SK-N-MC (cell line): ENCODE results near the gene FADS3.

Experiments
- DNase-seq: peaks from one replicate; pipeline ENCODE4 v3.0.0-alpha.2; 2011; ENCODE audit warnings: low read depth, low spot score
- H3K27ac ChIP-seq: fragments of 200-600 bp; sonication (generic); 2 replicates; pipeline ENCODE4 v1.5.1; 2016; ENCODE audit warnings: mixed run types
- H3K36me3 ChIP-seq: fragments of 200-600 bp; sonication (generic); 2 replicates; pipeline ENCODE4 v1.6.1; 2017; ENCODE audit warnings: antibody characterized with exemption, low read length, mixed read lengths; ENCODE audit not compliant: insufficient read depth
- H3K4me3 ChIP-seq: fragments of 200-600 bp; sonication (generic); 2 replicates; pipeline ENCODE4 v1.5.1; 2016
- H3K9ac ChIP-seq: fragments of 200-600 bp; sonication (generic); 2 replicates; pipeline ENCODE4 v1.8.0; 2017; ENCODE audit warnings: mixed run types, mixed read lengths; ENCODE audit not compliant: insufficient read length
- H3K9me3 ChIP-seq: fragments of 200-600 bp; sonication (generic); 2 replicates; pipeline ENCODE4 v1.6.1; 2017; ENCODE audit warnings: low read depth, mild to moderate bottlenecking, antibody characterized with exemption, low read length, moderate library complexity, mixed read lengths
- EZH2 ChIP-seq: fragments of 200-600 bp; sonication (generic); IDR thresholded peaks from one replicate; pipeline ENCODE4 v1.6.1; 2017; ENCODE audit warnings: antibody characterized with exemption
- FOXP2 ChIP-seq: optimal IDR thresholded peaks from 2 replicates; pipeline ENCODE3; 2011; ENCODE audit warnings: mild to moderate bottlenecking, moderate library complexity; ENCODE audit not compliant: insufficient read depth; ENCODE audit errors: extremely low read length, control extremely low read depth
- POLR2AphosphoS5 ChIP-seq: IDR thresholded peaks from 2 replicates; pipeline ENCODE4 v1.6.1; 2012; ENCODE audit warnings: mild to moderate bottlenecking, low read depth, low read length, borderline replicate concordance

The FADS3 gene

GRCh38 chr11:61854206-61854895 lies 37.0 kb downstream of the FADS3 start:
- no peak for TF ChIP-seq FOXP2
- no peak for TF ChIP-seq POLR2AphosphoS5
- TF ChIP-seq EZH2 = no peak
- H3K4me3 ChIP-seq = no peak overlapping the region
- no peak overlapping the region for H3K9ac ChIP-seq
- H3K27ac ChIP-seq = peak overlapping the region; percentile 89
- H3K36me3 ChIP-seq = peaks cover 95% of the 10 kb centered on the region
- DNase-seq = no peak
- H3K9me3 ChIP-seq = no peaks in the 10 kb centered on the region

- Histone ChIP-seq H3K27ac (peak overlapping the region; percentile 89), H3K9ac (no peak overlapping the region), H3K4me3 (no peak overlapping the region), H3K36me3 (peaks cover 95% of the 10 kb centered on the region), H3K9me3 (no peaks in the 10 kb centered on the region)
- TF ChIP-seq POLR2AphosphoS5 = no peak; the same call in 1 of the 2 replicates
- no peak for DNase-seq
Observed at GRCh38 chr11:61853698-61854169, 37.6 kb downstream of the FADS3 start.

- Histone ChIP-seq H3K4me3 (no peak overlapping the region), H3K36me3 (peaks cover 95% of the 10 kb centered on the region), H3K9ac (no peak overlapping the region), H3K9me3 (no peaks in the 10 kb centered on the region), H3K27ac (peak overlapping the region; percentile 89)
- no peak for TF ChIP-seq FOXP2
- no peak for DNase-seq
Observed at GRCh38 chr11:61851900-61852295, 39.4 kb downstream of the FADS3 start.

GRCh38 chr11:61851113-61851899 lies 40.0 kb downstream of the FADS3 start:
- H3K27ac ChIP-seq = peak overlapping the region; percentile 89
- no peak overlapping the region for H3K9ac ChIP-seq
- no peaks in the 10 kb centered on the region for H3K9me3 ChIP-seq
- no peak overlapping the region for H3K4me3 ChIP-seq
- peaks cover 95% of the 10 kb centered on the region for H3K36me3 ChIP-seq
- DNase-seq = no peak
- TF ChIP-seq POLR2AphosphoS5 (no peak), EZH2 (no peak), FOXP2 (no peak)

GRCh38 chr11:61850687-61851086 lies 40.7 kb downstream of the FADS3 start:
- peak overlapping the region; percentile 89 for H3K27ac ChIP-seq

GRCh38 chr11:61848631-61849030 lies 42.7 kb downstream of the FADS3 start:
- TF ChIP-seq POLR2AphosphoS5 (no peak), EZH2 (no peak), FOXP2 (no peak)
- no peak overlapping the region for H3K4me3 ChIP-seq
- H3K9ac ChIP-seq = no peak overlapping the region
- H3K27ac ChIP-seq = peak overlapping the region; percentile 36; the same call in 1 of the 2 replicates
- H3K36me3 ChIP-seq = peaks cover 95% of the 10 kb centered on the region
- no peak for DNase-seq
- no peaks in the 10 kb centered on the region for H3K9me3 ChIP-seq

More at GRCh38 chr11:61850687-61851086, 40.7 kb downstream of the FADS3 start:
- Histone ChIP-seq H3K4me3 (no peak overlapping the region), H3K9ac (no peak overlapping the region), H3K36me3 (peaks cover 95% of the 10 kb centered on the region), H3K9me3 (no peaks in the 10 kb centered on the region)
- no peak for DNase-seq
- no peak for TF ChIP-seq EZH2
- TF ChIP-seq POLR2AphosphoS5 = no peak
- no peak for TF ChIP-seq FOXP2

GRCh38 chr11:61847914-61848581 lies 43.3 kb downstream of the FADS3 start:
- H3K9me3 ChIP-seq = no peaks in the 10 kb centered on the region
- TF ChIP-seq FOXP2 = no peak
- no peak for TF ChIP-seq EZH2
- no peak; the same call in 1 of the 2 replicates for TF ChIP-seq POLR2AphosphoS5

GRCh38 chr11:61846362-61847020 lies 44.9 kb downstream of the FADS3 start:
- no peak overlapping the region for H3K4me3 ChIP-seq
- TF ChIP-seq FOXP2 (no peak), POLR2AphosphoS5 (no peak), EZH2 (no peak)
- no peaks in the 10 kb centered on the region for H3K9me3 ChIP-seq
- H3K9ac ChIP-seq = no peak overlapping the region
- DNase-seq = no peak
- H3K27ac ChIP-seq = peak overlapping the region; percentile 68; the same call in 1 of the 2 replicates
- peaks cover 100% of the 10 kb centered on the region for H3K36me3 ChIP-seq

More at GRCh38 chr11:61847914-61848581, 43.3 kb downstream of the FADS3 start:
- H3K4me3 ChIP-seq = no peak overlapping the region
- peaks cover 98% of the 10 kb centered on the region for H3K36me3 ChIP-seq
- H3K9ac ChIP-seq = no peak overlapping the region
- no peak for DNase-seq
- H3K27ac ChIP-seq = peak overlapping the region; percentile 54; the same call in 1 of the 2 replicates
